Memory B cell (primary cell): ENCODE measurements around the gene NKAIN2.

ENCODE experiments used
- ATAC-seq: fragments of 150-1000 bp; cut with Tn5 transposase; 2 replicates; pipeline ENCODE4 v1.10.0; 2021; ENCODE audit warnings: low read depth, mild to moderate bottlenecking, moderate library complexity
- DNase-seq, 2 donors: peaks; one replicate each; pipeline ENCODE4 v3.0.0; 2022; ENCODE audit warnings: low spot score in 2 of 2
- H3K27ac Mint-ChIP-seq: one replicate; pipeline ENCODE4 v1.8.0; 2022; ENCODE audit warnings: mild to moderate bottlenecking, moderate library complexity, mixed read lengths
- H3K27me3 Mint-ChIP-seq: one replicate; pipeline ENCODE4 v1.8.0; 2022; ENCODE audit warnings: mixed read lengths
- H3K36me3 Mint-ChIP-seq: one replicate; pipeline ENCODE4 v1.8.0; 2022; ENCODE audit warnings: mild to moderate bottlenecking, mixed read lengths
- H3K4me1 Mint-ChIP-seq: one replicate; pipeline ENCODE4 v1.8.0; 2022; ENCODE audit warnings: mixed read lengths
- H3K4me3 Mint-ChIP-seq: one replicate; pipeline ENCODE4 v1.8.0; 2022; ENCODE audit warnings: mild to moderate bottlenecking, moderate library complexity, mixed read lengths
- H3K9me3 Mint-ChIP-seq: one replicate; pipeline ENCODE4 v1.8.0; 2022; ENCODE audit warnings: mixed read lengths

The NKAIN2 gene

GRCh38 chr6:124622351-124622750 is 818.7 kb downstream of the NKAIN2 start:
- no peak overlapping the region for H3K27ac Mint-ChIP-seq
- ATAC-seq (no peak), DNase-seq (no peak)
- no peaks in the 10 kb centered on the region for H3K4me1 Mint-ChIP-seq
- H3K27me3 Mint-ChIP-seq: no peaks in the 10 kb centered on the region
- no peaks in the 10 kb centered on the region for H3K36me3 Mint-ChIP-seq
- no peak overlapping the region for H3K4me3 Mint-ChIP-seq
- H3K9me3 Mint-ChIP-seq: no peaks in the 10 kb centered on the region

GRCh38 chr6:124633655-124634054 is 830.0 kb downstream of the NKAIN2 start:
- no peak overlapping the region for H3K27ac Mint-ChIP-seq
- DNase-seq (no peak), ATAC-seq (no peak)
- H3K4me3 Mint-ChIP-seq: no peak overlapping the region
- H3K9me3 Mint-ChIP-seq: peaks cover 13% of the 10 kb centered on the region
- no peaks in the 10 kb centered on the region for H3K4me1 Mint-ChIP-seq
- no peaks in the 10 kb centered on the region for H3K27me3 Mint-ChIP-seq
- no peaks in the 10 kb centered on the region for H3K36me3 Mint-ChIP-seq

- H3K9me3 Mint-ChIP-seq: peaks cover 7% of the 10 kb centered on the region
- H3K4me1 Mint-ChIP-seq: no peaks in the 10 kb centered on the region
- ATAC-seq (no peak), DNase-seq (no peak)
- no peak overlapping the region for H3K27ac Mint-ChIP-seq
- H3K27me3 Mint-ChIP-seq: no peaks in the 10 kb centered on the region
- H3K4me3 Mint-ChIP-seq: no peak overlapping the region
- H3K36me3 Mint-ChIP-seq: no peaks in the 10 kb centered on the region
These were observed 836.8 kb downstream of the NKAIN2 start for GRCh38 chr6:124640432-124640831.

- ATAC-seq (no peak), DNase-seq (no peak)
- no peaks in the 10 kb centered on the region for H3K4me1 Mint-ChIP-seq
- no peaks in the 10 kb centered on the region for H3K36me3 Mint-ChIP-seq
- H3K27ac Mint-ChIP-seq: no peak overlapping the region
- H3K9me3 Mint-ChIP-seq: peaks cover 11% of the 10 kb centered on the region
- no peaks in the 10 kb centered on the region for H3K27me3 Mint-ChIP-seq
- H3K4me3 Mint-ChIP-seq: no peak overlapping the region
These were observed 852.2 kb downstream of the NKAIN2 start for GRCh38 chr6:124655866-124656265.

- no peaks in the 10 kb centered on the region for H3K36me3 Mint-ChIP-seq
- no peak for ATAC-seq
- H3K4me1 Mint-ChIP-seq: no peaks in the 10 kb centered on the region
- H3K9me3 Mint-ChIP-seq: peaks cover 6% of the 10 kb centered on the region
- DNase-seq: no peak
- no peak overlapping the region for H3K4me3 Mint-ChIP-seq
- H3K27me3 Mint-ChIP-seq: no peaks in the 10 kb centered on the region
- no peak overlapping the region for H3K27ac Mint-ChIP-seq
These were observed 854.4 kb downstream of the NKAIN2 start for GRCh38 chr6:124658053-124658452.

GRCh38 chr6:124659427-124659826 is 855.8 kb downstream of the NKAIN2 start:
- Mint-ChIP-seq H3K27ac (no peak overlapping the region), H3K36me3 (no peaks in the 10 kb centered on the region), H3K4me3 (no peak overlapping the region), H3K4me1 (no peaks in the 10 kb centered on the region), H3K27me3 (no peaks in the 10 kb centered on the region), H3K9me3 (peaks cover 4% of the 10 kb centered on the region)
- ATAC-seq (no peak), DNase-seq (no peak)

GRCh38 chr6:124660185-124660584 is 856.5 kb downstream of the NKAIN2 start:
- no peak for ATAC-seq
- no peak overlapping the region for H3K27ac Mint-ChIP-seq

GRCh38 chr6:124661097-124661661 is 857.5 kb downstream of the NKAIN2 start:
- no peaks in the 10 kb centered on the region for H3K4me1 Mint-ChIP-seq
- H3K4me3 Mint-ChIP-seq: no peak overlapping the region
- no peaks in the 10 kb centered on the region for H3K36me3 Mint-ChIP-seq
- H3K27me3 Mint-ChIP-seq: no peaks in the 10 kb centered on the region
- no peak overlapping the region for H3K27ac Mint-ChIP-seq
- DNase-seq (no peak), ATAC-seq (no peak)
- peaks cover 4% of the 10 kb centered on the region for H3K9me3 Mint-ChIP-seq

More at GRCh38 chr6:124660185-124660584, 856.5 kb downstream of the NKAIN2 start:
- DNase-seq: no peak
- peaks cover 4% of the 10 kb centered on the region for H3K9me3 Mint-ChIP-seq
- no peak overlapping the region for H3K4me3 Mint-ChIP-seq
- no peaks in the 10 kb centered on the region for H3K4me1 Mint-ChIP-seq
- no peaks in the 10 kb centered on the region for H3K27me3 Mint-ChIP-seq
- H3K36me3 Mint-ChIP-seq: no peaks in the 10 kb centered on the region

- DNase-seq (no peak), ATAC-seq (no peak)
- H3K4me3 Mint-ChIP-seq: no peak overlapping the region
- H3K9me3 Mint-ChIP-seq: peaks cover 9% of the 10 kb centered on the region
- no peaks in the 10 kb centered on the region for H3K27me3 Mint-ChIP-seq
- no peaks in the 10 kb centered on the region for H3K36me3 Mint-ChIP-seq
- no peak overlapping the region for H3K27ac Mint-ChIP-seq
- no peaks in the 10 kb centered on the region for H3K4me1 Mint-ChIP-seq
These were observed 864.4 kb downstream of the NKAIN2 start for GRCh38 chr6:124668028-124668427.

- no peak for ATAC-seq
- DNase-seq: no peak
- Mint-ChIP-seq H3K9me3 (peaks cover 11% of the 10 kb centered on the region), H3K27me3 (no peaks in the 10 kb centered on the region), H3K4me1 (no peaks in the 10 kb centered on the region), H3K27ac (no peak overlapping the region), H3K4me3 (no peak overlapping the region), H3K36me3 (no peaks in the 10 kb centered on the region)
These were observed 866.2 kb downstream of the NKAIN2 start for GRCh38 chr6:124669713-124670480.

GRCh38 chr6:124670801-124671200 is 867.1 kb downstream of the NKAIN2 start:
- ATAC-seq: no peak
- no peak overlapping the region for H3K27ac Mint-ChIP-seq

GRCh38 chr6:124671324-124671723 is 867.7 kb downstream of the NKAIN2 start:
- H3K4me3 Mint-ChIP-seq: no peak overlapping the region
- H3K27me3 Mint-ChIP-seq: no peaks in the 10 kb centered on the region
- no peak for DNase-seq
- H3K9me3 Mint-ChIP-seq: peaks cover 17% of the 10 kb centered on the region
- no peaks in the 10 kb centered on the region for H3K36me3 Mint-ChIP-seq
- H3K4me1 Mint-ChIP-seq: no peaks in the 10 kb centered on the region
- no peak overlapping the region for H3K27ac Mint-ChIP-seq
- no peak for ATAC-seq

More at GRCh38 chr6:124670801-124671200, 867.1 kb downstream of the NKAIN2 start:
- no peaks in the 10 kb centered on the region for H3K36me3 Mint-ChIP-seq
- DNase-seq: no peak
- H3K27me3 Mint-ChIP-seq: no peaks in the 10 kb centered on the region
- peaks cover 13% of the 10 kb centered on the region for H3K9me3 Mint-ChIP-seq
- H3K4me1 Mint-ChIP-seq: no peaks in the 10 kb centered on the region
- no peak overlapping the region for H3K4me3 Mint-ChIP-seq

GRCh38 chr6:124674042-124674441 is 870.4 kb downstream of the NKAIN2 start:
- Mint-ChIP-seq H3K36me3 (no peaks in the 10 kb centered on the region), H3K4me1 (no peaks in the 10 kb centered on the region), H3K9me3 (peaks cover 24% of the 10 kb centered on the region), H3K4me3 (no peak overlapping the region), H3K27ac (no peak overlapping the region), H3K27me3 (no peaks in the 10 kb centered on the region)
- DNase-seq: no peak
- no peak for ATAC-seq

- Mint-ChIP-seq H3K4me3 (no peak overlapping the region), H3K36me3 (no peaks in the 10 kb centered on the region), H3K27ac (no peak overlapping the region), H3K27me3 (no peaks in the 10 kb centered on the region), H3K4me1 (no peaks in the 10 kb centered on the region), H3K9me3 (peaks cover 21% of the 10 kb centered on the region)
- DNase-seq (no peak), ATAC-seq (no peak)
These were observed 872.4 kb downstream of the NKAIN2 start for GRCh38 chr6:124676033-124676432.

- Mint-ChIP-seq H3K27me3 (no peaks in the 10 kb centered on the region), H3K4me3 (no peak overlapping the region), H3K9me3 (peaks cover 21% of the 10 kb centered on the region), H3K27ac (no peak overlapping the region), H3K4me1 (no peaks in the 10 kb centered on the region), H3K36me3 (no peaks in the 10 kb centered on the region)
- no peak for ATAC-seq
- no peak for DNase-seq
These were observed 874.2 kb downstream of the NKAIN2 start for GRCh38 chr6:124677874-124678273.
